GM23338 (cell line): ENCODE measurements around the gene PTP4A2.

ENCODE experiments used
- CTCF ChIP-seq, 2 experiments: fragments of 200-600 bp in 1 of 2; sonication (generic) in 1 of 2; conservative IDR thresholded peaks; 2 replicates each; pipeline versions ENCODE4 v1.5.1 to v1.6.1; 2016 to 2017; ENCODE audit warnings: antibody characterized with exemption in 2 of 2, low read depth in 2 of 2, mild to moderate bottlenecking in 2 of 2, moderate library complexity in 1 of 2
- EZH2 ChIP-seq: fragments of 200-600 bp; sonication (generic); IDR thresholded peaks from one replicate; pipeline ENCODE4 v1.8.0; 2017; ENCODE audit warnings: antibody characterized with exemption, mild to moderate bottlenecking, low read depth; ENCODE audit not compliant: unreplicated experiment
- NANOG ChIP-seq: IDR thresholded peaks from 2 replicates; pipeline ENCODE4 v1.6.1; 2016; ENCODE audit warnings: antibody characterized with exemption, borderline replicate concordance

- no peak for TF ChIP-seq CTCF (conservative IDR thresholded peaks at IDR 0.05; ENCODE audit: low read depth in 2 of 2)
- TF ChIP-seq EZH2, result no peak
- TF ChIP-seq NANOG, result no peak
Measured at GRCh38 chr1:31886866-31887265, 51.3 kb downstream of the PTP4A2 start.
